Measurements from ENCODE around the gene SLC16A5.
A peak's percentile ranks its signal among the peaks of the same experiment; 100 is the strongest.

Gene SLC16A5

DNA sequence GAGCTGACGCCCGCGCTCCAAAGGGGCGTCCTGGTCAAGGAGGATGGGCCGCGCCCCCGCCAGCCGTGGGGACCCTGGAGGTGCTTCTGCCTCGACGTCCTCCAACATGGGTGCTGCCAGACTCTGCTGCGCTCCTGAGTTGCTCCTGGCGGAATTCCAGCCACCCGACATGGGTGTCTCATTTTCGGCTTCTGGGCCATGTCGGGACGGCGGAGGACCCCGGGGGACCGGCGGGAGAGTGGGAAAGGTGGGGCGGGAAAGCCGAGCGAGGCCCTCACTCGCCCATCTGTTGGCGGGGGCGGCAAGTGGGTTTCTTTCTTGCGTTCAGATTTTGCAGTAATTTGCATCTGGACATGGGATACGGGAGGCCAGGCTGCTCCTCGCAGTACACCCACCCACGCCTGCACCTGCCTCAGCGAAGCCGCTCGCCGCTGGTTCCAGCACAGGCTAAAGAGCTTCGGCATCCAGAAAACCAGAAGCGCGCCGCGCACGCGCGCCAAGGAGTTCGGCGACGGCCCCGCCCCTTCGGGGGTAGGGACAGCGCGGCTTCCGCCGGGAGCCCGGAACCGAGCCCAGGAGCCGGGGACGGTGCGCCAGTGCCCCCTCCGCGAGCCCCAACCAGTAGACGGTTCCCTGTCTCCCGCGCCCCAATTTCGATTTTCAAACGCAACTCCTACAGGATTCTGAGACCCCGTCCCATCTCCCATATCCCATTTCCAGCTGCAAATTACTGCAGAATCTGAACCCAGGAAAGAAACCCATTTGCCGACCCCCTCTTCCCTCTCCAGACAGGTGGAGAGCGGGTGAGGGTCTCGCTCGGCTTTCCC is 21.9 kb downstream of the SLC16A5 start, which contains the start of gene ARMC7:
TSS of gene ARMC7 (plus strand) at position 563 of the 827 bp plus-strand sequence. CDS start 320 bp downstream, outside the sequence.
- Histone ChIP-seq H3K4me3 (ENCODE audit: low read length in 2 of 2) (peak within 1 kb of the TSS; percentile 85 to 94), H3K4me1 (ENCODE audit: control insufficient read depth in 2 of 2, insufficient read depth in 2 of 2, low read length in 2 of 2) (peaks cover 17 to 20% of the 10 kb centered on the region in 2 donors), H3K36me3 (ENCODE audit: control insufficient read depth in 2 of 2, insufficient read depth in 2 of 2, low read length in 2 of 2) (peaks cover 0 to 2% of the 10 kb centered on the region in 2 donors), H3K27ac (ENCODE audit: low read depth in 2 of 2, low read length in 2 of 2) (peak within 1 kb of the TSS; percentile 71 to 76), H3K9ac (ENCODE audit: low read depth in 1 of 2, low read length in 2 of 2) (peak within 1 kb of the TSS; percentile 89 to 92), H3K27me3 (ENCODE audit: control insufficient read depth in 2 of 2, insufficient read depth in 2 of 2, low read length in 2 of 2) (no peaks in the 10 kb centered on the region), H3K9me3 (ENCODE audit: control insufficient read depth in 2 of 2, low read length in 2 of 2) (no peaks in the 10 kb centered on the region)

DNA sequence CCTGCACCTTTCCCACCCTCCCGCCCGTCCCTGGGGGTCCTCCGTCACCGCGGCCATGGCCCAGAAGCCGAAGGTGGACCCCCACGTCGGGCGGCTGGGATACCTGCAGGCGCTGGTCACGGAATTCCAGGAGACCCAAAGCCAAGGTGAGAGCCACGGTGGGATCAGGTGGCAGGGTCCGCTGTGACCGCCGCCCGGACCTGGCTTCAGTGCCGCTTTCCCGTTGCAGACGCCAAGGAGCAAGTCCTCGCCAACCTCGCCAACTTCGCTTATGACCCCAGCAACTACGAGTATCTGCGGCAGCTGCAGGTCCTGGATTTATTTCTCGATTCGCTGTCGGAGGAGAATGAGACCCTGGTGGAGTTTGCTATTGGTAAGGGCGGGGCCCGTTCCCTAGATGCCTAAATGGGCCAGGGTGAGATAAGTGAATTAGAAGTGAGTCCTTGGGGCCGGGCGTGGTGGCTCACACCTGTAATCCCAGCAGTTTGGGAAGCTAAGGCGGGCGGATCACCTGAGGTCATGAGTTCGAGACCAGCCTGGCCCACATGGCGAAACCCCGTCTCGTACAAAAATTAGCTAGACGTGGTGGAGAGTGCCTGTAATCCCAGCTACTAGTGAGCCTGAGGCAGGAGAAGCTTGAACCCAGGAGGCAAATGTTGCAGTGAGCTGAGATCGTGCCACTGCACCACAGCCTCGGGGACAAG is 22.6 kb downstream of the SLC16A5 start:
- H3K9ac ChIP-seq (ENCODE audit: low read depth in 1 of 2, low read length in 2 of 2): peak overlapping the region; percentile 84 to 89
- no peaks in the 10 kb centered on the region for H3K27me3 ChIP-seq (ENCODE audit: control insufficient read depth in 2 of 2, insufficient read depth in 2 of 2, low read length in 2 of 2)
- peaks cover 0 to 2% of the 10 kb centered on the region in 2 donors for H3K36me3 ChIP-seq (ENCODE audit: control insufficient read depth in 2 of 2, insufficient read depth in 2 of 2, low read length in 2 of 2)
- peaks cover 23 to 25% of the 10 kb centered on the region in 2 donors for H3K4me1 ChIP-seq (ENCODE audit: control insufficient read depth in 2 of 2, insufficient read depth in 2 of 2, low read length in 2 of 2)
- peak overlapping the region; percentile 85 to 94 for H3K4me3 ChIP-seq (ENCODE audit: low read length in 2 of 2)
- no peaks in the 10 kb centered on the region for H3K9me3 ChIP-seq (ENCODE audit: control insufficient read depth in 2 of 2, low read length in 2 of 2)
- peak overlapping the region; percentile 71 to 76 for H3K27ac ChIP-seq (ENCODE audit: low read depth in 2 of 2, low read length in 2 of 2)

DNA sequence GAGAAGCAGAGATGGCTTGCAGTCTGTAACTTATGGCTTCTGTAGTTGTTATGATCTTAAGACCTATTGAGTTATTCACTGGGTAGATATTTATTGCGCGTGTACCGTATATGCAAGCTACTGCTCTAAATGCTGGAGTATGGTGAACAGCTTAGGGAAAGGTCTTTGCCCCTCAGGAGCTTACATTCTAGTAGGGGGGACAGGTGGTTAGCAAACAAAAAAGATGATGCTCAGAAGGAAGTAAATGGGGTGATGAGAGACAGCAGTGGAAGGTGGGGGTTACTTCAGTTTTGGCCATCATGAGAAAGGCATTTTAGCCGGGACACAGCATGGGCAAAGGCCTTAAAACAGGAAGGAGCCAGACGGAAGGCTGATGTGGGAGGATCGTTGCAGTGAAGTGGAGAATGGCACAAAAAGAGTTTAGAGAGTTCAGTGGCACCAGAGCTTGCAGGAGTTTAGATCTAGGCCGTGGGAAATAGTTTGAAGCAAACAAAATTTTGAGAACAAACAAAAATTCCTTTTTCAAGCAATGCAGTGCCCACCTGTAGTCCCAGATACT is 24.1 kb downstream of the SLC16A5 start:
- no peaks in the 10 kb centered on the region for H3K9me3 ChIP-seq (ENCODE audit: control insufficient read depth in 2 of 2, low read length in 2 of 2)
- H3K27ac ChIP-seq (ENCODE audit: low read depth in 2 of 2, low read length in 2 of 2): no peak overlapping the region
- H3K36me3 ChIP-seq (ENCODE audit: control insufficient read depth in 2 of 2, insufficient read depth in 2 of 2, low read length in 2 of 2): peaks cover 0 to 5% of the 10 kb centered on the region in 2 donors
- H3K9ac ChIP-seq (ENCODE audit: low read depth in 1 of 2, low read length in 2 of 2): no peak overlapping the region
- peaks cover 27 to 28% of the 10 kb centered on the region in 2 donors for H3K4me1 ChIP-seq (ENCODE audit: control insufficient read depth in 2 of 2, insufficient read depth in 2 of 2, low read length in 2 of 2)
- H3K4me3 ChIP-seq (ENCODE audit: low read length in 2 of 2): no peak overlapping the region
- H3K27me3 ChIP-seq (ENCODE audit: control insufficient read depth in 2 of 2, insufficient read depth in 2 of 2, low read length in 2 of 2): no peaks in the 10 kb centered on the region

DNA sequence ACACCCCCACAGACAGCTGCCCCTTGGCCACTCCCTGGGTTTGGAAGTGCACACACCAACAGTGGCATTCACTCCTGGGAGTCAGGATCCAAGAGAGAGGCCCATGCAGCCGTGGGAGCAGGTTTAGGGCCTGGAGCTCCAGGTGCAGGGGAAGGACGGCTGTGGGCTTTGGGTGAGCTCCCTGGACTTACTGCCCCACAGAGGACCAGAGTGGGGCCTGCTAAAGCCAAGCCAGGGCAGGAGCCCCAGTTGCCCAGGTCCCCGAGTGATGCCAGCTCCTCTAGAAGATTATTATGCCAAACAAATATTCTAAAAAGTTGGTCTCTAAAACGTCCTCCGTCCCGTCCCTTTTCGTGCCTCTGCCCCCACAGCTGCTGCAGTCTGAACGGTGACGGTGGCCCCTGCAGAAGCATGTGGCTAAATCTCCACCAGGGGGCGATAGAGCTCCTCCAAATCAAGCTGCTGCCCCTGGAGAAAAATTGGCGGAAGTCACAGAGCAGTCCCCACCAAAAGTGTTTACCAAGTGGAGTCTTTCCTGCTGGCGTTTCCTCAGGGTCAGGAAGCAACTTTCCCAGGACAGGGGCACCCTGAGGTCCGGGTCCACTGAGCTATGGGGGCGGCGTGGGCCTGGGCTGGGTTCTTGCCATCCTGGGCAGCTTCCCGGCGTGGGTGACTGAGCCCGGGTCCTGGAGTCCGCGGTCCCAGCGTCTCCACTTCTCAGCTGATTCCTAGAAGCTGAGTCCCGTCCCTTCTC is 26.2 kb downstream of the SLC16A5 start:
- Histone ChIP-seq H3K36me3 (ENCODE audit: control insufficient read depth in 2 of 2, insufficient read depth in 2 of 2, low read length in 2 of 2) (peaks cover 0 to 4% of the 10 kb centered on the region in 2 donors), H3K4me3 (ENCODE audit: low read length in 2 of 2) (peak overlapping the region; percentile 78 to 89), H3K27ac (ENCODE audit: low read depth in 2 of 2, low read length in 2 of 2) (peak overlapping the region; percentile 87 to 88), H3K4me1 (ENCODE audit: control insufficient read depth in 2 of 2, insufficient read depth in 2 of 2, low read length in 2 of 2) (peaks cover 32 to 35% of the 10 kb centered on the region in 2 donors), H3K27me3 (ENCODE audit: control insufficient read depth in 2 of 2, insufficient read depth in 2 of 2, low read length in 2 of 2) (no peaks in the 10 kb centered on the region), H3K9ac (ENCODE audit: low read depth in 1 of 2, low read length in 2 of 2) (peak overlapping the region; percentile 86 to 94), H3K9me3 (ENCODE audit: control insufficient read depth in 2 of 2, low read length in 2 of 2) (no peaks in the 10 kb centered on the region)

DNA sequence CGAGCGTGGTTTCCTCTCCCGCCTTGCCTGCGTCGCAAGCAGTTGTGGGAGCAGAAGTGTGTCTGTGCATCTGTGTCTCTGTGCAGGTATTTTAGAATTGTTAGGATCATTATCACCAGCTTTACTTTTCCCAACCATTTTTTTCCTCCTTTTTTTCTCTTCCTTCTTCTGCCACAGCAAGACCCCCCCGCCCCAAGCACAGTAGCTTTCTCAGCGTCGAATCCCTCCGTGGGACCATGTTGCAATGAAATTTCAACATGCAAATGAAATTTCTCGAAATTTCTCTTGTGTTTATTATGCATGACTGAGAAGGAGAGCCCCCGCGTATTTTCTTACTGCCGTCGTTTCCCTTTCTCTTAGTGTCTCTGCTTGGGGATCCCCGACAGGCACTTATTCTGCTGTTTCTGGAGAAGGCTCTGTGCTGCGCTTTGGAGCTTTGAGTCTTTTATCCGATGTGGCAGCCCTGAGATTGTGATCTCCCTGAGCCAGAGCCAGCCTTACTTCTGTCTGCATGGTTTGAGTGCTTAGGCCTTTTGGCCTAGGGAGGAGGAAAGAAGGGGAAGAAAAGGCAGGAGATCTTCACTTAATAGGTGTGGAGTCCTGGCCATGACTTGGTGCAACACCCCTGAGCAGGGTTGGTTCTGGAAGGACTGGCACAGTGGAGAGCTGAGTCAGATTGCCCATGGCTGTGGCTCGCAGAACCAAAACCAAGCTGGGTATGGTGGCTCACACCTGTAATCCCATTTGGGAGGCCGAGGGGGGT is 27.0 kb downstream of the SLC16A5 start:
- Histone ChIP-seq H3K27me3 (ENCODE audit: control insufficient read depth in 2 of 2, insufficient read depth in 2 of 2, low read length in 2 of 2) (no peaks in the 10 kb centered on the region), H3K4me3 (ENCODE audit: low read length in 2 of 2) (peak overlapping the region; percentile 78 to 89), H3K4me1 (ENCODE audit: control insufficient read depth in 2 of 2, insufficient read depth in 2 of 2, low read length in 2 of 2) (peaks cover 26 to 29% of the 10 kb centered on the region in 2 donors), H3K9ac (ENCODE audit: low read depth in 1 of 2, low read length in 2 of 2) (peak overlapping the region; percentile 86 to 94), H3K27ac (ENCODE audit: low read depth in 2 of 2, low read length in 2 of 2) (peak overlapping the region; percentile 87 to 88), H3K36me3 (ENCODE audit: control insufficient read depth in 2 of 2, insufficient read depth in 2 of 2, low read length in 2 of 2) (peaks cover 0 to 4% of the 10 kb centered on the region in 2 donors), H3K9me3 (ENCODE audit: control insufficient read depth in 2 of 2, low read length in 2 of 2) (no peaks in the 10 kb centered on the region)

DNA sequence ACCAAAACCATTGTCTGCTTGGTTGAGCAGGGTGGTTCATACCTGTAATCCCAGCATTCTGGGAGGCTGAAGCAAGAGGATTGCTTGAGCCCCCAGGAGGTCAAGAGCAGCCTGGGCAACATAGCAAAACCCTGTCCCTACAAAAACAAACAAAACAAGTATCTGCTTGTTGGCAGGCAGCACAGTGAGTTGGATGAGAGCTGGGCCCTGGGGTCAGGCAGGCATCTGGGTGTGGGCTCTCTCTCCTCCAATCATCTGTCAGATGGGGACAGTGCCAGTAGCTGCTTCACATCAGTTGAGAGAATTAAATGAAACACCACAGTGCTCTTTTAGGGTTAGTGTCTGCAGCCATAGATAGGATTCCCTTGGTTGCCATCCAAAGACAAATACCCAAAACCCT is 27.8 kb downstream of the SLC16A5 start:
- H3K4me1 ChIP-seq (ENCODE audit: control insufficient read depth in 2 of 2, insufficient read depth in 2 of 2, low read length in 2 of 2): peaks cover 25 to 34% of the 10 kb centered on the region in 2 donors
- H3K36me3 ChIP-seq (ENCODE audit: control insufficient read depth in 2 of 2, insufficient read depth in 2 of 2, low read length in 2 of 2): peaks cover 0 to 7% of the 10 kb centered on the region in 2 donors
- H3K27me3 ChIP-seq (ENCODE audit: control insufficient read depth in 2 of 2, insufficient read depth in 2 of 2, low read length in 2 of 2): no peaks in the 10 kb centered on the region
- H3K27ac ChIP-seq (ENCODE audit: low read depth in 2 of 2, low read length in 2 of 2): no peak overlapping the region
- no peaks in the 10 kb centered on the region for H3K9me3 ChIP-seq (ENCODE audit: control insufficient read depth in 2 of 2, low read length in 2 of 2)
- H3K9ac ChIP-seq (ENCODE audit: low read depth in 1 of 2, low read length in 2 of 2): no peak overlapping the region
- H3K4me3 ChIP-seq (ENCODE audit: low read length in 2 of 2): no peak overlapping the region

DNA sequence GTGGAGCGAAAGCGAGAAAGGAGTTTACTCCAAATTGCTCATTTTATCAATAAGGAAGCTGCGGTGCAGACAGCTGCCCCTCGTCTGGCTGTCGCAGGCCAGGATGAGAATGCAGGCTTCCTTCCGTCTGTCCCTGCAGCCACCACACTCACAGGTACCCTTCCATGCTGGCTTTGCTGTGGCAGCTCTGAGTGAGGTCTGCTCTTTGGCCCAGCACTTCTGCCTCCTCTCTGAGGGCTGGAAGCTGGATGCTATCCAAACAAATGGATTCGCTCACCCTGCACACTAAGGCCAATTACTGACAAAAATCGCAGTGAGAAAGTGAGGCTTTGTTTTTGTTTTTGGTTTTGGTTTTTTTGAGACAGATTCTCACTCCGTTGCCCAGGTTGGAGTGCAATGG is 29.0 kb downstream of the SLC16A5 start:
- Histone ChIP-seq H3K9ac (ENCODE audit: low read depth in 1 of 2, low read length in 2 of 2) (no peak overlapping the region), H3K27me3 (ENCODE audit: control insufficient read depth in 2 of 2, insufficient read depth in 2 of 2, low read length in 2 of 2) (no peaks in the 10 kb centered on the region), H3K4me1 (ENCODE audit: control insufficient read depth in 2 of 2, insufficient read depth in 2 of 2, low read length in 2 of 2) (peaks cover 25 to 37% of the 10 kb centered on the region in 2 donors), H3K4me3 (ENCODE audit: low read length in 2 of 2) (no peak overlapping the region), H3K27ac (ENCODE audit: low read depth in 2 of 2, low read length in 2 of 2) (no peak overlapping the region), H3K36me3 (ENCODE audit: control insufficient read depth in 2 of 2, insufficient read depth in 2 of 2, low read length in 2 of 2) (peaks cover 4 to 7% of the 10 kb centered on the region in 2 donors), H3K9me3 (ENCODE audit: control insufficient read depth in 2 of 2, low read length in 2 of 2) (no peaks in the 10 kb centered on the region)

DNA sequence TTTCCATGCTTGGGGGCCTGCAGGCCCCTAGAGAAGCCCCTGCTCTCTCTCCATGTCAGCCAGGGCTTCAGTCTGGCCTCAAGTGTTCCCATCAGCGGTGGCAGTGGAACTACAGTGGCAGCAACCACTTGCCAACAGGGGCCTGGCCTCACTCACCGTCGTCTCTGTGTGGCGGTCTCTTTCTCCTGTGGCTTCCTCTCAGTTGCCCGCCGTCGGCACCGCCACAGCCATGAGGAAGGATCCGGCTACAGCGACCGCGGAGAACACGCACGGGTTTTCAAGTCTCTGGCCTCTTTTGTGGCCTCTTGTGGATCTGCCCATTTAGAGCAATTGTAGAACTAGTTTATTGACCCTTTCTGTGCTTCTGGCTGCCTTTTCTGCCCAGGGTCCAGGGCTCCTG is 30.6 kb downstream of the SLC16A5 start:
- H3K27me3 ChIP-seq (ENCODE audit: control insufficient read depth in 2 of 2, insufficient read depth in 2 of 2, low read length in 2 of 2): no peaks in the 10 kb centered on the region
- H3K27ac ChIP-seq (ENCODE audit: low read depth in 2 of 2, low read length in 2 of 2): peak overlapping the region; percentile 96
- H3K4me3 ChIP-seq (ENCODE audit: low read length in 2 of 2): no peak overlapping the region
- no peaks in the 10 kb centered on the region for H3K9me3 ChIP-seq (ENCODE audit: control insufficient read depth in 2 of 2, low read length in 2 of 2)
- peaks cover 25 to 39% of the 10 kb centered on the region in 2 donors for H3K4me1 ChIP-seq (ENCODE audit: control insufficient read depth in 2 of 2, insufficient read depth in 2 of 2, low read length in 2 of 2)
- H3K9ac ChIP-seq (ENCODE audit: low read depth in 1 of 2, low read length in 2 of 2): peak overlapping the region in 1 of 2 donors; percentile 69
- H3K36me3 ChIP-seq (ENCODE audit: control insufficient read depth in 2 of 2, insufficient read depth in 2 of 2, low read length in 2 of 2): peaks cover 4 to 7% of the 10 kb centered on the region in 2 donors

Data from mucosa of rectum (tissue), 2 donors.